Skeletal muscle satellite cell (primary cell): Measurements from ENCODE around the gene AAMP.
"Not testable (repeated sequence)": the region's sequence is repeated elsewhere in the genome, so short reads cannot be mapped to it uniquely, and the experiment has no call there.

Source experiments
- H3K27me3 ChIP-seq: 2 replicates; pipeline ENCODE4 v1.7.0; 2013; ENCODE audit warnings: low read length; ENCODE audit not compliant: control insufficient read depth, insufficient read depth
- H3K36me3 ChIP-seq: 2 replicates; pipeline ENCODE4 v1.7.0; 2013; ENCODE audit warnings: mild to moderate bottlenecking, control low read depth, low read length; ENCODE audit not compliant: insufficient read depth
- H3K4me1 ChIP-seq: 2 replicates; pipeline ENCODE4 v1.7.0; 2013; ENCODE audit warnings: low read length; ENCODE audit not compliant: control insufficient read depth, insufficient read depth
- H3K4me2 ChIP-seq: 2 replicates; pipeline ENCODE4 v1.7.0; 2013; ENCODE audit warnings: mild to moderate bottlenecking, low read length
- H3K4me3 ChIP-seq: 2 replicates; pipeline ENCODE4 v1.7.0; 2013; ENCODE audit warnings: low read length
- H3K9ac ChIP-seq: 2 replicates; pipeline ENCODE4 v1.7.0; 2013; ENCODE audit warnings: mild to moderate bottlenecking, low read depth, low read length, moderate library complexity
- H3K9me3 ChIP-seq: replicated peaks from 2 replicates; pipeline ENCODE4 v1.7.0; 2013; ENCODE audit warnings: mild to moderate bottlenecking, control low read depth, low read length

The AAMP gene

GRCh38 chr2:218280260-218280870 is 10.4 kb upstream of the AAMP start:
- H3K9ac ChIP-seq: no peak overlapping the region
- H3K27me3 ChIP-seq: no peaks in the 10 kb centered on the region
- H3K9me3 ChIP-seq: no peaks in the 10 kb centered on the region
- H3K36me3 ChIP-seq: peaks cover 67% of the 10 kb centered on the region
- H3K4me3 ChIP-seq: no peak overlapping the region
- H3K4me2 ChIP-seq: no peak overlapping the region
- H3K4me1 ChIP-seq: peaks cover 42% of the 10 kb centered on the region

- Histone ChIP-seq H3K4me1 (peaks cover 26% of the 10 kb centered on the region), H3K9me3 (no peaks in the 10 kb centered on the region), H3K4me3 (no peak overlapping the region), H3K27me3 (no peaks in the 10 kb centered on the region), H3K4me2 (no peak overlapping the region), H3K36me3 (peaks cover 82% of the 10 kb centered on the region), H3K9ac (no peak overlapping the region)
Measured at GRCh38 chr2:218278531-218279360, 8.8 kb upstream of the AAMP start.

- Histone ChIP-seq H3K36me3 (peaks cover 86% of the 10 kb centered on the region), H3K27me3 (no peaks in the 10 kb centered on the region), H3K4me2 (no peak overlapping the region), H3K9me3 (no peaks in the 10 kb centered on the region), H3K9ac (no peak overlapping the region), H3K4me3 (no peak overlapping the region), H3K4me1 (peaks cover 21% of the 10 kb centered on the region)
Measured at GRCh38 chr2:218277921-218278320, 8.0 kb upstream of the AAMP start.

GRCh38 chr2:218276986-218277755 is 7.2 kb upstream of the AAMP start:
- Histone ChIP-seq H3K9me3 (no peaks in the 10 kb centered on the region), H3K4me2 (no peak overlapping the region), H3K4me1 (peaks cover 20% of the 10 kb centered on the region), H3K27me3 (no peaks in the 10 kb centered on the region), H3K9ac (no peak overlapping the region), H3K4me3 (no peak overlapping the region), H3K36me3 (peaks cover 84% of the 10 kb centered on the region)

- Histone ChIP-seq H3K36me3 (peaks cover 70% of the 10 kb centered on the region), H3K9me3 (no peaks in the 10 kb centered on the region), H3K4me1 (peaks cover 22% of the 10 kb centered on the region), H3K27me3 (no peaks in the 10 kb centered on the region), H3K4me3 (no peak overlapping the region), H3K4me2 (no peak overlapping the region), H3K9ac (no peak overlapping the region)
Measured at GRCh38 chr2:218275371-218276072, 5.6 kb upstream of the AAMP start.

- no peak overlapping the region for H3K9ac ChIP-seq
- no peaks in the 10 kb centered on the region for H3K27me3 ChIP-seq
- peaks cover 61% of the 10 kb centered on the region for H3K36me3 ChIP-seq
- no peak overlapping the region for H3K4me3 ChIP-seq
- H3K9me3 ChIP-seq: no peaks in the 10 kb centered on the region
- no peak overlapping the region for H3K4me2 ChIP-seq
- peaks cover 22% of the 10 kb centered on the region for H3K4me1 ChIP-seq
Measured at GRCh38 chr2:218274586-218274985, 4.6 kb upstream of the AAMP start.

GRCh38 chr2:218273908-218274249 is 3.9 kb upstream of the AAMP start:
- Histone ChIP-seq H3K27me3 (no peaks in the 10 kb centered on the region), H3K9me3 (no peaks in the 10 kb centered on the region), H3K9ac (no peak overlapping the region), H3K4me2 (no peak overlapping the region), H3K4me3 (no peak overlapping the region), H3K4me1 (peaks cover 26% of the 10 kb centered on the region), H3K36me3 (peaks cover 58% of the 10 kb centered on the region)

GRCh38 chr2:218273214-218273907 is 3.4 kb upstream of the AAMP start:
- not testable (repeated sequence) for H3K9me3 ChIP-seq, H3K27me3 ChIP-seq, H3K4me3 ChIP-seq
- H3K36me3 ChIP-seq: peaks cover 53% of the 10 kb centered on the region
- peak overlapping the region; percentile 61 for H3K4me2 ChIP-seq
- H3K9ac ChIP-seq: peak overlapping the region; percentile 18
- peaks cover 27% of the 10 kb centered on the region for H3K4me1 ChIP-seq

- Histone ChIP-seq H3K27me3 (no peaks in the 10 kb centered on the region), H3K4me2 (peak overlapping the region; percentile 86), H3K36me3 (peaks cover 46% of the 10 kb centered on the region), H3K4me3 (peak overlapping the region; percentile 36), H3K9ac (peak overlapping the region; percentile 19), H3K4me1 (peaks cover 27% of the 10 kb centered on the region), H3K9me3 (no peaks in the 10 kb centered on the region)
Measured at GRCh38 chr2:218272531-218273212, 2.7 kb upstream of the AAMP start.

GRCh38 chr2:218271865-218272530 is 2.1 kb upstream of the AAMP start:
- H3K9me3 ChIP-seq: no peaks in the 10 kb centered on the region
- H3K36me3 ChIP-seq: peaks cover 43% of the 10 kb centered on the region
- H3K4me1 ChIP-seq: peaks cover 27% of the 10 kb centered on the region
- H3K4me3 ChIP-seq: peak overlapping the region; percentile 91
- H3K4me2 ChIP-seq: peak overlapping the region; percentile 86
- no peaks in the 10 kb centered on the region for H3K27me3 ChIP-seq
- H3K9ac ChIP-seq: peak overlapping the region; percentile 87
